OCI-LY7 (cell line): ENCODE results near the gene SCFD2. TPM values are rescaled to one million over a fixed set of nuclear protein-coding genes. Genes with fewer than 3 reads are reported as not detected.

Experiments used
- BruUV-seq: library from RNA; stranded (reverse); fragments of 400-500 nt; replicated peaks from 2 replicates; lab custom pipeline; 2021; lab: Mats Ljungman, UMichigan
- CTCF ChIA-PET: fragments of 300-600 bp; sonication (Branson Sonifier 250); formaldehyde crosslinking; loops from one replicate; lab custom pipeline; 2022; ENCODE audit warnings: antibody characterized with exemption; ENCODE audit not compliant: unreplicated experiment; lab: Charles Lee
- POLR2A ChIA-PET: fragments of 300-600 bp; sonication (Branson Sonifier 250); formaldehyde crosslinking; loops from one replicate; lab custom pipeline; 2022; ENCODE audit warnings: antibody characterized with exemption; lab: Charles Lee
- DNase-seq: peaks from one replicate; pipeline ENCODE4 v3.0.0-alpha.2; 2015; ENCODE audit warnings: low spot score
- H2AFZ ChIP-seq: fragments of 200-600 bp; sonication (generic), shearing (Covaris generic); 2 replicates; pipeline ENCODE4 v1.6.1; 2014; ENCODE audit warnings: mild to moderate bottlenecking, antibody characterized with exemption, low read length, moderate library complexity
- H3K27ac ChIP-seq: fragments of 200-600 bp; sonication (generic); 2 replicates; pipeline ENCODE4 v1.5.1; 2014; ENCODE audit warnings: mixed run types, low read depth, mild to moderate bottlenecking, moderate library complexity, low read length, inconsistent platforms; ENCODE audit not compliant: poor library complexity, severe bottlenecking
- H3K36me3 ChIP-seq: fragments of 200-600 bp; sonication (generic); 2 replicates; pipeline ENCODE4 v1.6.1; 2014; ENCODE audit warnings: mild to moderate bottlenecking, antibody characterized with exemption, low read length, moderate library complexity, mixed read lengths; ENCODE audit not compliant: insufficient read depth
- H3K4me1 ChIP-seq: fragments of 200-600 bp; sonication (generic); 2 replicates; pipeline ENCODE4 v1.5.1; 2014; ENCODE audit warnings: mild to moderate bottlenecking, low read length; ENCODE audit not compliant: insufficient read depth, poor library complexity, severe bottlenecking
- H3K4me2 ChIP-seq: fragments of 200-600 bp; sonication (generic); 2 replicates; pipeline ENCODE4 v1.6.1; 2014; ENCODE audit warnings: mild to moderate bottlenecking, low read length
- H3K4me3 ChIP-seq: fragments of 200-600 bp; sonication (generic); 2 replicates; pipeline ENCODE4 v1.5.1; 2014; ENCODE audit warnings: mild to moderate bottlenecking, low read depth, low read length; ENCODE audit not compliant: poor library complexity, severe bottlenecking
- H3K79me2 ChIP-seq: fragments of 200-600 bp; sonication (generic); 2 replicates; pipeline ENCODE4 v1.6.1; 2016; ENCODE audit warnings: low read depth, mild to moderate bottlenecking, low read length, moderate library complexity, mixed read lengths; ENCODE audit not compliant: insufficient read depth
- H3K9me2 ChIP-seq: fragments of 200-600 bp; sonication (generic); 2 replicates; pipeline ENCODE4 v1.6.1; 2016; ENCODE audit warnings: mild to moderate bottlenecking, low read length, mixed read lengths; ENCODE audit not compliant: insufficient read depth
- H3K9me3 ChIP-seq: fragments of 200-600 bp; sonication (generic); 2 replicates; pipeline ENCODE4 v1.6.1; 2014; ENCODE audit warnings: mild to moderate bottlenecking, mixed run types, low read length, mixed read lengths
- H4K20me1 ChIP-seq: fragments of 200-600 bp; sonication (generic); 2 replicates; pipeline ENCODE4 v1.6.1; 2014; ENCODE audit warnings: mild to moderate bottlenecking, antibody characterized with exemption, low read length, moderate library complexity, mixed read lengths; ENCODE audit not compliant: insufficient read depth
- EZH2phosphoT487 ChIP-seq: fragments of 200-600 bp; sonication (generic); IDR thresholded peaks from 2 replicates; pipeline ENCODE4 v1.6.1; 2018; ENCODE audit warnings: low read depth, borderline replicate concordance, mild to moderate bottlenecking, mixed run types, antibody characterized with exemption, low read length, moderate library complexity, mixed read lengths
- intact Hi-C: fragments of 100-400 bp; cut with micrococcal nuclease; formaldehyde crosslinking; loops from one replicate; pipeline ENCODE4 v1.10.0; 2022; ENCODE audit not compliant: unreplicated experiment
- total RNA-seq, 2 experiments: library from RNA; depleted of rRNA in 1 of 2; stranded (reverse); fragments of >200 nt in 1 of 2; shearing (Covaris generic) in 1 of 2; gene quantifications; 2 replicates each; pipeline ENCODE4 v1.2.3, GENCODE V29; 2014 to 2022
- TF ChIP-seq, protein P1 (sequence below): fragments of 200-600 bp; sonication (generic); conservative IDR thresholded peaks from 2 replicates; pipeline ENCODE4 v1.5.1; 2014; ENCODE audit warnings: mild to moderate bottlenecking, antibody characterized with exemption, low read length, moderate library complexity, mixed read lengths

SCFD2 gene
- total RNA-seq, 2 experiments from 2014 or later = 27.2 to 52.0 TPM

- Histone ChIP-seq H3K4me2 (no peak overlapping the region), H3K36me3 (no peaks in the 10 kb centered on the region), H4K20me1 (no peaks in the 10 kb centered on the region), H3K9me2 (no peaks in the 10 kb centered on the region), H3K27ac (no peak overlapping the region), H2AFZ (no peak overlapping the region), H3K9me3 (no peaks in the 10 kb centered on the region), H3K79me2 (no peaks in the 10 kb centered on the region), H3K4me1 (no peaks in the 10 kb centered on the region), H3K4me3 (no peak overlapping the region)
- BruUV-seq = no TSS peak
- TF ChIP-seq EZH2phosphoT487 = no peak
- TF ChIP-seq, protein P1, sequence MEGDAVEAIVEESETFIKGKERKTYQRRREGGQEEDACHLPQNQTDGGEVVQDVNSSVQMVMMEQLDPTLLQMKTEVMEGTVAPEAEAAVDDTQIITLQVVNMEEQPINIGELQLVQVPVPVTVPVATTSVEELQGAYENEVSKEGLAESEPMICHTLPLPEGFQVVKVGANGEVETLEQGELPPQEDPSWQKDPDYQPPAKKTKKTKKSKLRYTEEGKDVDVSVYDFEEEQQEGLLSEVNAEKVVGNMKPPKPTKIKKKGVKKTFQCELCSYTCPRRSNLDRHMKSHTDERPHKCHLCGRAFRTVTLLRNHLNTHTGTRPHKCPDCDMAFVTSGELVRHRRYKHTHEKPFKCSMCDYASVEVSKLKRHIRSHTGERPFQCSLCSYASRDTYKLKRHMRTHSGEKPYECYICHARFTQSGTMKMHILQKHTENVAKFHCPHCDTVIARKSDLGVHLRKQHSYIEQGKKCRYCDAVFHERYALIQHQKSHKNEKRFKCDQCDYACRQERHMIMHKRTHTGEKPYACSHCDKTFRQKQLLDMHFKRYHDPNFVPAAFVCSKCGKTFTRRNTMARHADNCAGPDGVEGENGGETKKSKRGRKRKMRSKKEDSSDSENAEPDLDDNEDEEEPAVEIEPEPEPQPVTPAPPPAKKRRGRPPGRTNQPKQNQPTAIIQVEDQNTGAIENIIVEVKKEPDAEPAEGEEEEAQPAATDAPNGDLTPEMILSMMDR = no peak
- ChIA-PET POLR2A (interaction anchor here (2.3 kb wide), 1 partner anchor 9 kb away, joined by 6 read pairs; no protein-coding TSS in a partner anchor), CTCF (no interaction called here)
- no peak for DNase-seq
- intact Hi-C loops = no loop called here
Observed at GRCh38 chr4:53161051-53161786, 204.6 kb downstream of the SCFD2 start.

GRCh38 chr4:53156896-53157295 lies 209.0 kb downstream of the SCFD2 start:
- H3K4me2 ChIP-seq = no peak overlapping the region
- BruUV-seq = no TSS peak
- H3K79me2 ChIP-seq = no peaks in the 10 kb centered on the region
- no peak for DNase-seq
- H3K27ac ChIP-seq = no peak overlapping the region
- H3K4me1 ChIP-seq = no peaks in the 10 kb centered on the region
- no peak overlapping the region for H2AFZ ChIP-seq
- intact Hi-C loops = no loop called here
- ChIA-PET POLR2A (interaction anchor here (0.6 to 0.7 kb wide), 2 partner anchors 432 to 1836 kb away, joined by 3 read pairs; no protein-coding TSS in a partner anchor), CTCF (no interaction called here)
- H3K36me3 ChIP-seq = no peaks in the 10 kb centered on the region
- H3K9me3 ChIP-seq = no peaks in the 10 kb centered on the region
- H4K20me1 ChIP-seq = no peaks in the 10 kb centered on the region
- TF ChIP-seq, protein P1 = no peak
- TF ChIP-seq EZH2phosphoT487 = no peak
- no peaks in the 10 kb centered on the region for H3K9me2 ChIP-seq
- H3K4me3 ChIP-seq = no peak overlapping the region

DNA sequence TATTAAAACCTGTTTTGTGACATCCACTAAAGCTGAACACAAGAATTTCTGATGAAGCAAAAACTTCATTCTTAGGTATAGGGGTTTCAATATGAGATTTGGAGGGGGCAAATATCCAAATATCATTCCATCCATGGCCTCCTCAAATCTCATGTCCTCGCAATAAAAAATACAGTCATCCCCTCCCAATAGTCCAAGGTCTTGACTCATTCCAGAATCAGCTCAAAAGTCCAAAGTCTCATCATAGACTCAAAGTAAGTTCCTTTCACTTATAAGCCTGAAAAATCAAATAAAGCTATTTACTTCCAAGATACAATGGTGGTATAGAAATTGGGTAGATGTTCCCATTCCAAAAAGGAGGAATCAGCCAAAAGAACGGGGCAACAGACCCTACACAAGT lies 213.4 kb downstream of the SCFD2 start:
- TF ChIP-seq, protein P1 = no peak
- TF ChIP-seq EZH2phosphoT487 = no peak
- Histone ChIP-seq H3K79me2 (no peaks in the 10 kb centered on the region), H3K9me2 (no peaks in the 10 kb centered on the region), H3K4me2 (no peak overlapping the region), H4K20me1 (no peaks in the 10 kb centered on the region), H2AFZ (no peak overlapping the region), H3K4me1 (no peaks in the 10 kb centered on the region), H3K4me3 (no peak overlapping the region), H3K9me3 (no peaks in the 10 kb centered on the region), H3K27ac (no peak overlapping the region), H3K36me3 (no peaks in the 10 kb centered on the region)
- ChIA-PET CTCF (no interaction called here), POLR2A (interaction anchor here (1.9 kb wide), 1 partner anchor 9 kb away, joined by 6 read pairs; no protein-coding TSS in a partner anchor)
- no peak for DNase-seq
- BruUV-seq = no TSS peak
- intact Hi-C loops = no loop called here
